ENCODE measurements around the gene GIMAP1.

Gene GIMAP1

DNA sequence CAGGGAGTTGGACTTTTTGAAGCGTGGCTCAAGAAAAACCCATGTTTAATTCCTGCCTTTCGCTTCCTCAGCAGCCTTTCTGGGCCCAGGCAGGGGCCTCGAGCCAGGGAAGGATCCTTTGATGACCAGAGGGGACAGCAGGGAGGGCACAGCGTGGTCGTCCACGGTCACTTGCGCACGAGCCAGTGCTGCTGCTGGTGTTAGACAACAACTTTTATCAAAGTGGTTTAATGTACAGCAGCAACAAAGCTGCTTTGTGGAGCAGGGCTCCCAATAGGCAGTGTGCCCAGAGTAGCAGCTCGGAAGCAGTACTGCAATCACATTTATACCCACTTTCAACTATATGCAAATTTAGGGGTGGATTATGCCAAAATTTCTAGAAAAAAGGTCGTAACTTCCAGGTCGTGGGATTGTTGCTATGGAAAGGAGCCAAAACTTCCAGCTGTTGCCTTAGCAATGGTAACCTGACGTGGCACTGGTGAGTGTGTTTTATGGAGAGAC lies 6.1 kb downstream of the GIMAP1 start:
- DNase-seq (ENCODE audit: low spot score), result no peak

DNA sequence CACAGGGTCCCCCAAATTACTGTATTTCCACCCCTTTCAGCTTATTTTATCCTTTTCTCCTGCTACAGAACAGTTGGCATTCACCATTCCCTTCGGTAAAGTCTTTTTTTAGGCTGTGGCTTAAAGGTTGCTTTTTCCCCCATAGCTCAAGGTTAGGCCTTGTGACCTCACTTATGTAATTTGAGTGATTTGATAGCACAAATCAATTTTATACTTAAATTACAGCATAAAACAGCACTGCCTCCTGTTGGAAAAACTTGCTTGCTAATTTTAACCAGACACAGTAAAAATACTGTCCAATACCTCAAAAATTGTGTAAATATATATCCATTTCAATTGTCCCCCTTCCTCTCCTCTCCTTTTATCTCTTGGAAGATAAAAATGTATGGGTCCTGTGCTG lies 7.1 kb downstream of the GIMAP1 start:
- no peak for DNase-seq (ENCODE audit: low spot score)

DNA sequence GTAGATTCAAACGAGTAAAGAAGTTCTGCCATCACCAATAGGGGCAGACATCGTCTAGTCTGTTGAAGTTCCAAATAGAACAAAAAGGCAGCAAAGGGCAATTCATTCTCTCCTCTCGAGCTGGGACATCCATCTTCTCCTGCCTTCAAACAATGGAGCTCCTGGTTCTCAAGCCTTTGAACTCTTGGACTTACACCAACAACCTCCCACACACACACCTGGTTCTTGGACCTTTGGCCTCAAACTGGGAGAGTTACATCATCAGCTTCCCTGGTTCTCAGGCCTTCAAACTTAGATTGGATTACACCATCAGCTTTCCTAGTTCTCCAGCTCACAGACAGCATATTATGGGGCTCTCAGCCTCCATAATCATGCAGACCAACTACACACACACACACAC lies 11.0 kb downstream of the GIMAP1 start:
- no peak for DNase-seq (ENCODE audit: low spot score)

DNA sequence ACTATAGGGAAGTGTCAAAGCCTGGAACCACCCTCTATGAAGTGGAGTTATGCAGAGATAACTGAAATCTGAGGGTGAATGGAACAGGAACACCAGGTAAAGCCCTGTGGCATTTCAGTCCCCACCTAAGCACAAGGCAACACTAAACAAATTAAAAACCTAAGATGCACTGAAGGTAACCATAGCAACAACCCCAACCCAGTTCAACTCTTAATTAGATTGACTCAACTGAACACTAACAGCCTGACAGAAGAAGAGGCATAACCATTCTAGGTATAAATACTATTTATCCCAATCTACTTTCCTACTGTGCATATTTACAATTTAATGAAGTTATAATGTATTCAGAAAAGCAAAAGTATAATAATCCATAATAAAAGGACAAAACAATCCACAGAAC lies 11.6 kb downstream of the GIMAP1 start:
- DNase-seq (ENCODE audit: low spot score), result no peak

DNA sequence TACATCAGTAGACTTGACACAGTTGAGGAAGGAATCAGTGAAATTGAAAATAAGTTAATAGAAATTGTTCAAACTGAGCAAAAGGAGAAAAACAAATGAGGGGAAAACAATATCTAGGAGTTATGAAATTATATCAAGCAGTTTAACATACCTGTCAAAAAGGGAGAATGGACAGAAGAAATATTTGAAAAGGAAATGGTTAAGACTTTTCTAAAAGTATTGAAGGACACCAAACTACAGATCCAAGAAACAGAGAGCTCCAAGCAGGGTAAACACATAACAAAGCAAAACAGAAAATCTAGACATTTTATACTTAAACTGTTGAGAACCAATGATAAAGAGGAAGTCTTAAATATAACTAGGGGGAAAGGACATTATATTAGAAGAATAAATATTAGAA lies 12.2 kb downstream of the GIMAP1 start:
- no peak for DNase-seq (ENCODE audit: low spot score)

DNA sequence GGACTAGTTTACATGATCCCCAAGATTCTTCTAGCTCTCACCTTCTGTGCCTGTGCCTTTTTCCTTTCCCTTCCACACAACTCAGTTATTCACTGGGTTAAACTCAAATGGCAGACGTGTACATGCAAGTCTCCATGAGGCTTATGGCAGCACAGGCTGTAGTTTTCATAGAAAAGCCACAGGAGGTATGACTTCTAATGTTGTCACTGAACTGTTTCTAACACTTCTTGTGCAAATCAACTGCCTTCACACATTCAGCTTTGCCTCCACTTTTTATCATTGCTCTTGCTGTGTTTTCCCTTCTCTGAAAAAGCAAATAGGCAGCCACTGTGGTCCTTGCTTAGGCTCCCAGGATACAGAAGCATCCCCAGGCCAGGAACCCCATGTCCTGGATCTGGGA lies 15.5 kb downstream of the GIMAP1 start:
- DNase-seq (ENCODE audit: low spot score), result no peak

DNA sequence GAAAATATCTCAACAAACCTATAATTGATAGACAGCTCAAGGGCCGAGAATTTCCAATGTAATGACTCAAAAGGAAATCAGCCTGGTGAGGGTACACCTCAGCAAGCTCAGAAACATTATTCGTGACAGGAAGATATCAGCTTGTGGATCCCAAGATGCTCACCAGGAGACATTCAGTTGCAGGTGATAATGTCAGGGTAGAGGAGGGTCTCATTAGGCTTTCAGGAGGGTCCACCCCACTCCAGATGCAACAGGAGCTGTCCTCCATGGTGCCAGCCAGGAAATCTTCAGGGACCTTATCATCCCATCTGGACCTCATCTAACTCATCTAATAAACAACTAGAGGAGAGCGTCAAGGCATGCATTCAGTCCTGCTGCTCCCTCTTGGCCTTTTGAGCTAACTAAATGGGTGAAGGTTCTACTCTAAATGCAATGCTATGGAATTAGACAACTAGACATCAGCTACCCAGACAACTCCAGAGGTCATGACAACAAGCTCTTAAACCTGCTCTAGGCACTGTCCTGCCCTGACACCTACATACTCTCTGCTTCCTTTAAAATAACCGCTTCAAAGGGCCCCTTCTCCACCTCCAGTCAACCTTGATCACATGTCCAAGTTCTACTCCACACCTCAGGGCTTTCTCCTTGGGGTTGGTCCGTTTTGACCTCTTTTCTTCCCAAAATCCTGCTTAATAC lies 16.5 kb downstream of the GIMAP1 start:
- no peak for DNase-seq (ENCODE audit: low spot score)

DNA sequence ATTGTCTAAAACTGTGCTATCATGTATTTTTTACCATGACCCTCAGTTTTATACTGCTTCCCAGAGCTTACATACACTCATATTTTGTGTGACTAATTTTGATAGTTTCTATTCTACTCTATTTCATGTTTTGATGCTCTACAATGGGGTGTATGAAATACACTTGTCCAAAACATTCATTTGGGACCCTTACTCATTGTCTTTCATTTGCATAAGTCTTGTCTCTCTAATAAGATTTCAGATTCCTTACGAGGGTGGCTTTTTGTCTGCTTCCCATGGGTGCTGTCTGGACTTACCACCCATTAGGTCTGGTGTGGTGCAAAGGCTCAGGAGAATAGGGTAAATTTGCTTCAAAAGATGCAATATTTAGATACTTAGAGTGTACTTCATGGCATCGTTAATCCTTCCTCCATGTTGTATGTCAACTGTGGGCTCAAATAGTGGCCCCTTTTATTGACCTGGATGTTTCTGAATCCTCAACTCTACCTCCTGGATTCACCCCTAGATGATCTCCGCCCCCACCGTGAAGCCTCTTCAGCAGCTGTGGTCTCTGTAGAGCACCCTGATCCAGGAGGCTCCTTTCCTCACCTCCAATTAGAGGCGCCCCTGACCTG lies 17.2 kb downstream of the GIMAP1 start:
- no peak for DNase-seq (ENCODE audit: low spot score)

DNA sequence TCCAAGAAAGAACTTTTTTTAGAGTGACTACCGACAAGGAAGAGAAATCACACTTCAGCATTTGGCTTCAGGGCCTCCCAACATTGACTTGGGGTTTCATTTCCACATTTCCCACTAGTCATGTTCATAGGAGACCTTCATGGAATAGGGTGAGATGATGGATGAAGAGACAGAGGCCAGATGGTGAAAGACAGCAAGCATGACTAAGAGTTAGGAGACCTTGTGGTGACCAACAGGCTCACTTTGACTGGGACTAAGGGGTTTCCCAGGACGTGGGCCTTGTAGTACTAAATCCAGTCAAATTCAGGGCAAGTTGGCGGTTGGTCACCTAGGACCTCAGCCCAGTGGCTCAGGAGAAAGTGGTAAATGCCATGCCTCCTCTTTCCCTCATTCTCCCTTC lies 17.8 kb downstream of the GIMAP1 start:
- DNase-seq (ENCODE audit: low spot score), result no peak

DNA sequence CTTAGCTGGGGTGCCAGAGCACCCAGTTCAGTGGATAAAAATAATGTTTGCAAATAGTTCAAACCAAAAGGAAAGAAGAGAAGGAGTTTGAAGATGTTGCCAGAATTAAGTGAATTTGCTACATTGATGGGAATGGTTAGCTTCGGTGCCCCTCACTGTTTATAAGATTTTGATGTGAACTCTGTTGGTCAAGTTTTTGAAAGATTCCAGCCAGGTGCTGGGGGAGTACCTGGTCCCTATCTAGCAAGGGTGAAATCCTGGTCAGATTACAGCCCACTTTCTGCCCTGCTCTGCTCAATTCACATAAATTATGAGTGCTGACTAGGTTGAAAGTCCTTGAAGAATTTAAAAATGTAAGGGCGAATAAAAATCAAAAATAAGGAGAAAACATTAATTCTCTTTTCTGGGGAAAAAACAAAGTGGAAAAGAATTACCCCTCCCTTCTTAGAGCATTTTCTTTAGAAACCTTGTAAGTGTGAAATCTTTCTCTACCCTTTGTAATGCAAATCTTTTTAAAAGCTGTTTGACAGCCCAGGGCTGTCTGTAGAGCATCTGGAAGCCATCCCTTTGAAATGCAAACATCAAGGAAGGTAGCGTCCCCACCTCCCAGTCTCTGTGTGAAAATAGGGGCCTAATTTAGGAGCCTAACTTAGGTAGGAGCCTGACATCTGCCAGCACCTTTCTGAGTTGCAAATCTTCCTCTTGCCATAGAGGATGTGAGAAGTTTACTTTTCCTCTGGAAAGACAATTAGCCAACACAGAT lies 19.4 kb downstream of the GIMAP1 start:
- no peak for DNase-seq (ENCODE audit: low spot score)

DNA sequence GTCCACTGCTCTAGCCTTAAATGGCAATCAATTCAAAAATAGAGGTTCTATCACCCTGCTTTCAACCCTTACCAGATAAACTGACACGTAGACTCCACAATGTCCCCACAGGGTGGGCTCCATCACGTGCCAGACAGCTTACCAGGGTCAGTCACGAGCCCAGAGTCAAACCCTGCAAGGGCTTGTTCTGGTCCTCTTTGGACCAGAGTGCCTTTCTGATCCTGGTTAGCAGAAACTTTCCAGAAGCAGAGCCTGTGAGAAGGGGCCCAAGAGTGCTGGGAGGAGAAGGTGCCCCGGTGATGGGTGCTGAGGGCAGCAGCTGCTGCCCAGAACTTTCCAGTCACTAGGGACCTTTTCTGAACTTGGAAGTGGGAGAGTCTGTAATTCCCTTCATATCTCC lies 20.5 kb downstream of the GIMAP1 start:
- no peak for DNase-seq (ENCODE audit: low spot score)

DNA sequence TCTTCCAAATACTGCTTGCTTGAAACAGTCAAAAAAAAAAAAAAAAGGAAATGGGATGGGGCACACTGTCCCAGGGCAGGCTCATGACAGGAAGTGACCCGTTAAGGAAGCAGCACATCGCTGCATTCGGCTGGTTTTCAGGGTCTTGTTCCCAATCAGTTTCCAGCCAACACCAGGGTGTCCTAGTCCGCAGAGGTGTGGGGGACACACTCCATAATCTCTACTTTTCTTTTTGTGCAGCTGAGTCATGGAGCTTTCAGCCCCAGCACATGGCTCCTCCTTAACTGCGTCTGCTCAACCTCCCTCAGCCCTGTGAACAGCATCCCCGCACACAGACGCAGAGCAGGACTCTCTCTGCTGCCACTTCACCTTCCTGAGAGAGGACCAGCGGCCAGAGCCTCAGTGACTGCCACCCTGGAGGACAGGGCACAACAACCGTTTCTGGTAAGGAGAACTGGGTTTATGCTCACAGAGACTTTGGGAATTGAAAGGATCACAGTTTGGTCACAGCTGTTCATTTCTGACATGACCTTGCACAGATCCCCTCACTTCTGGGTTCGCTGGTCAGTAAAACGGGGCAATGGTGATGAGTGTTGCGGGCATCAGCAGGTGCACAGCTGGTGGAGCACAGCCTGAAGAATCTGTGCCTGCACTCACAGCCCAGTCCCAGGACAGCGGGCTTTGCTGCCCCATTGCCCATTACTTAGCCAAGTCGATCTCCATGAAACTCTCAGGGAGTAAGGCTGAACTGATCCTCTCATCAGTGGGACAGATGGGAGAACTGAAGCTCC lies 21.0 kb downstream of the GIMAP1 start, which contains the start of gene GIMAP5:
GIMAP5 (plus strand) TSS at position 154 of the 791 bp plus-strand sequence. CDS start 3,467 bp downstream, outside the sequence.
- no peak for DNase-seq (ENCODE audit: low spot score)

DNA sequence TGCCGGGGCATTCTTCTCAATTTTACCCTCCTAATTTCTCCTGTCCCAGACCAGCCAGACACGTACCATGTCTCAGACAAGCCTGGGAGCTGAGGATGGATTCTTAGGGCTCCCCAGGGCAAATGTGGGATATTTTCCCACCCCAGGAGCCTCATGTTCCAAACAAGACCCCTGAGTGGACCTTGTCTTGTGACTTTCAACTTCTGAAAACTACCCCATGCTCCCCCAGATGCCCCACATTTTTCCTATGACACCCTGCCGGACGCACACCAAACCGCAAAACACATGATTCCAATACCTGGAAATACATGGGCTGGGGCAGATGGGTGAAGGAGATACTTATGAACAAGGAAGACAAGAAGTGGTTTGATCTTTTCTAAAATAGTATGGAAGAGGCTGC lies 21.7 kb downstream of the GIMAP1 start:
- DNase-seq (ENCODE audit: low spot score), result no peak

DNA sequence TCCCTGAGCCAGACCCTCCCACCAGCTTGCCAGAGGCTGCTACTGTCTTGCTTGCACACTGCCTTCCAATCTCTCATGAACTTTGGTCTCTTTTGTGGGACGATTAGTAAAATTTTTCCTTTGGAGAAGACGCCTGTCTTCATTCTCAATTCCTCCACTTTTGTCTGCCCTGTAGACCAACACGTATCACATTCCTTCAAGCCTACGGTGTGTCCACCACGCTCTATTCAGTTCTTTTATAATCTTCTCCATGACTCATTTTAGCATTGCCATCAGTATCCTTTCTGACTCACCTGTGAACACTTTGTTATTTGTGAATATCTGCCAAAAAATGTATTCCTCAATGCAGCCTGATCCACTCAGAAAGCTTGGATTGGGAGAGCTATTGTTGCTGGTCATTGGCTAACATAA lies 22.2 kb downstream of the GIMAP1 start:
- no peak for DNase-seq (ENCODE audit: low spot score)

DNA sequence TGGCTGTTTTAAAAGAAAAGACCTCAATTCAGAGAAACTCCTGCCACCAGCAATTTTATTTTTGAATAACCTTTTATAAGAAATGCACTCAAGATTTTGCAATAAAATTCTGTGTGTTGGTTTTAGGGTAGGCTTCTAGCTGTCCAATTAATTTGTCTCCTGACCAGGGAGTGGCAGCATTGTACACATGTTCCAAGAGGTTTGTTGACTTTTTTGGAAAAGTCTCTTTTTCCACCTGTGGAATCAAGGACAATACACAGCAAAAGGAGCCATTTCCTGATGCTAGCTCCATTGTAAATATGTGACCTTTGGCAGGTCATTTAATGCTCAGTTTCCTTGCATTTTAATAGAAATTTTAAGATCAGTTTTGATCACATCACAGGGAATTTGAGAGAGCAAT lies 22.6 kb downstream of the GIMAP1 start:
- DNase-seq (ENCODE audit: low spot score), result no peak

DNA sequence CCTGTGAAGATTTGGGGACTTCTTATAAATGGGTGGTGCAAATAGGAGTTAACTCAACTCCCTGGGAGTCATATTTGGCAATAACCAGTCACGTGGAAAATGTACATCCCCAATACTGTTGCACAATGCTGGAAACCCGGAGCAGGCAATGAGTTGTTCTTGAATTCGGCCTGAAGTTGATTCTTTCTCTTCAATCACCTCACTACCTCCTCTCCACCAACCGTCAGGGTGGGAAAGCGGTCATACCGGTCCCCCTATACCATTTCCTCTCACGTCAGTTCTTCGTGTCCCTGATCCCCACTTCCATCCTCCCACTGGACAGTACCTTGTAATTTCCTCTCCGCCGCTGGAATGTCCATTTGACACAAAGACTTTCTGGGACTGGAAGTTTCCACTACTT lies 23.6 kb downstream of the GIMAP1 start:
- no peak for DNase-seq (ENCODE audit: low spot score)

DNA sequence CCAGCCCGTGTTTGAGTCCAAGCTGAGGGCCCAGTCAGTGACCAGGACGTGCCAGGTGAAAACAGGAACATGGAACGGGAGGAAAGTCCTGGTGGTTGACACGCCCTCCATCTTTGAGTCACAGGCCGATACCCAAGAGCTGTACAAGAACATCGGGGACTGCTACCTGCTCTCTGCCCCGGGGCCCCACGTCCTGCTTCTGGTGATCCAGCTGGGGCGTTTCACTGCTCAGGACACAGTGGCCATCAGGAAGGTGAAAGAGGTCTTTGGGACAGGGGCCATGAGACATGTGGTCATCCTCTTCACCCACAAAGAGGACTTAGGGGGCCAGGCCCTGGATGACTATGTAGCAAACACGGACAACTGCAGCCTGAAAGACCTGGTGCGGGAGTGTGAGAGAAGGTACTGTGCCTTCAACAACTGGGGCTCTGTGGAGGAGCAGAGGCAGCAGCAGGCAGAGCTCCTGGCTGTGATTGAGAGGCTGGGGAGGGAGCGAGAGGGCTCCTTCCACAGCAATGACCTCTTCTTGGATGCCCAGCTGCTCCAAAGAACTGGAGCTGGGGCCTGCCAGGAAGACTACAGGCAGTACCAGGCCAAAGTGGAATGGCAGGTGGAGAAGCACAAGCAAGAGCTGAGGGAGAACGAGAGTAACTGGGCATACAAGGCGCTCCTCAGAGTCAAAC lies 26.0 kb downstream of the GIMAP1 start:
- DNase-seq (ENCODE audit: low spot score), result no peak

DNA sequence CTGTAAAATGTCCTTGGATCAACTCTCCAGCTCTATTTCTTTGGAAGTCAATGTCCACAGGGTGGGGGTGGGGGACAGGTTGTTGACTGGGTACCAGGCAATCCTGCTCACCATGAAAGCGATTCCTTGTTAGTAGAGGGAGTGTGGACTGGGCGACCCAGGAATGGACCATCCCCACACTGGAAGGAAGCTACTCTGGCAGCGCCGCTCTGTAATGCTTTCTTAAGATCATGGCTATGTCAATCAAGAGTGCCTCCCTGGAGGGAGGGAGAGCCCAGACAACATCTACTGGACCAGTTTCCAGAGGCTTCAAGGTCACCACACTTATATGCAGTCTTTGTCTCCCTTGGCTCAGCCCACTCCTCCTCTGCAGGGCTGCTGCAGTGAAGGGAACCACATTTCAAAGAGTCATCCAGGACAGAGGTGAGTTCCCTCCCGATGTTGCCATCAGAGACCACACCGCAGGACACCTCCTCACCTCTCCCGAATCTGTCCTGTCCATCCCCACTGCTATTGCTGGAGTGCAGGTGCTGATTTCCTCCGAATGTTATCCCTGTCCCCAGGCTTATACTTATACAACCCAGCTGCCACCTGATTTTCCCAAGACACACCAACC lies 27.7 kb downstream of the GIMAP1 start:
- DNase-seq (ENCODE audit: low spot score), result no peak

DNA sequence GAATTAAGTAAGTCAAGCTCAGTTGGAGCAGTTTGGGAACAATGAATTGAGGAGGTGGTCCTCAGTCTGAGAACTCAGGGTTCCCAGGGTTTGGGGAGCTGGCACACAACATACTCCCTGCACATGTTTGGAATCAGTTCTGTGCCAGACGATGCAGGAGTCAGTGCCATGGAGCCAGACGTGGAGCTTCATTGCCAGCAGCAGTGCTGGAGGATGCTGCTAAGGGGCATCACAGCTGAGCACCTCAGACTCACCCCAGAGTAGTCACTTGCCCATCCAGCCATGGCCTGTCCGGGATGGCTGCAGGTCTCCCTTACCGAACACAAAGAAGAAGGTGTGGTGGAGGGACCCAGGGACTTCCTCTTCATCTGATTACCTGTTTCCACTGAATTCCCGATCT lies 28.7 kb downstream of the GIMAP1 start:
- no peak for DNase-seq (ENCODE audit: low spot score)

DNA sequence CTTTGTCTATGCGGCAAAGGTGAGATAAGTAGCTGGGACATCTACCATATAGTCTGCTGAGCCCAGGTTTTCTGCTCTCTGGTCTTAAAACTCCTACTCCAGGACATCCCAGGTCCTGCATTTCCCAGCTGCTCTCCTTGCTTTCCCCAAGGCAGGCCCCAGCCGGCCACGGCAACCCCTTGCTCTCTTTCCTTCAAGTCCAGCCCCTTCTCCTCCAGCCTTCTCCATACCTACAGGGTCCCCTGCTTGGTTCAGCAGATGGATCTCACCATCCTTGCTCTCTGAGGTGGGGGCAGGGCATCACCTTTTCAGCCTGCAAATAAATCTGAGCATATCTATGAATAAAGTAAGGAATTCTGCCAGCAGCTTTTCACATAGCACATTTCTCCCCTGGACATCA lies 29.5 kb downstream of the GIMAP1 start:
- DNase-seq (ENCODE audit: low spot score), result no peak

DNA sequence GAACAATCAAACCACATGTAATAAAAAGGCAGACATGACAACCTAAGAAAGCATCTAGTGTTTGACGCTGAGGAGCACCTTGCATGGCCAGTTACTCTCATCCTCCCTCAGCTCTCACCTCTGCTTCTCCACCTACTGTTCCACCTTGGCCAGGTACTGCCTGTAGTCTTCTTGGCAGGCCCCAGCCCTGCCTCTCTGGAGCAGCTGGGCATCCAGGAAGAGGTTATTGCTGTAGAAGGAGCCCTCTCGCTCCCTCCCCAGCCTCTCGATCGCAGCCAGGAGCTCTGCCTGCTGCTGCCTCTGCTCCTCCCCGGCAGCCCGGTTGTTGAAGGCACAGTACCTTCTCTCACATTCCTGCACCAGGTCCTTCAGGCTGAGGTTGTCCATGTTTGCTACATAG lies 30.5 kb downstream of the GIMAP1 start:
- DNase-seq (ENCODE audit: low spot score), result no peak

Measured in hematopoietic multipotent progenitor cell treated with erythropoietin and hydrocortisone succinate and interleukin-3 and kit ligand, for 15 days (in vitro differentiated cells).